SK-N-SH treated with all-trans-retinoic acid at 6 μM for 48 hours (cell line): ENCODE data around the gene PBX4.
A peak's percentile ranks its signal among the peaks of the same experiment; 100 is the strongest.

Source experiments
- ATAC-seq: fragments of 200-7000 bp; cut with Tn5 transposase; 3 replicates; pipeline ENCODE4 v1.9.1; 2020; ENCODE audit warnings: mild to moderate bottlenecking, moderate library complexity
- ARNTL ChIP-seq: fragments of 450-650 bp; formaldehyde crosslinking; IDR thresholded peaks from 2 replicates; pipeline ENCODE4 v1.5.0; 2020; ENCODE audit warnings: low read depth, mild to moderate bottlenecking, moderate library complexity, borderline replicate concordance
- BACH2 ChIP-seq: fragments of 250-450 bp; sonication (Bioruptor Pico); IDR thresholded peaks from 2 replicates; pipeline ENCODE4 v1.9.0; 2021; ENCODE audit warnings: mild to moderate bottlenecking, borderline replicate concordance
- CSDC2 ChIP-seq: fragments of 250-450 bp; sonication (Bioruptor Pico); IDR thresholded peaks from 2 replicates; pipeline ENCODE4 v1.5.0; 2020; ENCODE audit warnings: mild to moderate bottlenecking, moderate library complexity
- CSRNP3 ChIP-seq: fragments of 250-450 bp; sonication (Bioruptor Pico); IDR thresholded peaks from 2 replicates; pipeline ENCODE4 v1.5.1; 2021; ENCODE audit warnings: mild to moderate bottlenecking, moderate library complexity
- ESRRG ChIP-seq: fragments of 250-450 bp; sonication (Bioruptor Pico); IDR thresholded peaks from 2 replicates; pipeline ENCODE4 v1.6.1; 2021; ENCODE audit warnings: mild to moderate bottlenecking
- GLIS3 ChIP-seq: fragments of 250-450 bp; sonication (Bioruptor Pico); IDR thresholded peaks from 2 replicates; pipeline ENCODE4 v1.5.0; 2020; ENCODE audit warnings: mild to moderate bottlenecking, moderate library complexity
- ISL1 ChIP-seq: fragments of 250-450 bp; sonication (Bioruptor Pico); IDR thresholded peaks from 2 replicates; pipeline ENCODE4 v2.1.2; 2022; ENCODE audit warnings: mild to moderate bottlenecking, moderate library complexity
- OSR1 ChIP-seq: fragments of 250-450 bp; sonication (Bioruptor Pico); IDR thresholded peaks from 2 replicates; pipeline ENCODE4 v1.8.0; 2022; ENCODE audit warnings: moderate library complexity, mild to moderate bottlenecking, inconsistent platforms
- PATZ1 ChIP-seq: fragments of 250-450 bp; sonication (Bioruptor Pico); IDR thresholded peaks from 2 replicates; pipeline ENCODE4 v1.8.0; 2020; ENCODE audit warnings: mild to moderate bottlenecking, moderate library complexity, borderline replicate concordance
- POU6F1 ChIP-seq: fragments of 250-450 bp; sonication (Bioruptor Pico); IDR thresholded peaks from 2 replicates; pipeline ENCODE4 v1.8.0; 2021; ENCODE audit warnings: low read depth, mild to moderate bottlenecking, moderate library complexity, borderline replicate concordance
- RARB ChIP-seq: fragments of 250-450 bp; sonication (Bioruptor Pico); IDR thresholded peaks from 2 replicates; pipeline ENCODE4 v1.8.0; 2021; ENCODE audit warnings: mild to moderate bottlenecking, moderate library complexity
- SNAI2 ChIP-seq: fragments of 250-450 bp; sonication (Bioruptor Pico); IDR thresholded peaks from 2 replicates; pipeline ENCODE4 v1.5.0; 2020; ENCODE audit warnings: mild to moderate bottlenecking, moderate library complexity
- TCF4 ChIP-seq: fragments of 250-450 bp; sonication (Bioruptor Pico); IDR thresholded peaks from 2 replicates; pipeline ENCODE4 v1.8.0; 2021; ENCODE audit warnings: mild to moderate bottlenecking, moderate library complexity, borderline replicate concordance
- TOX ChIP-seq: fragments of 250-450 bp; sonication (Bioruptor Pico); IDR thresholded peaks from 2 replicates; pipeline ENCODE4 v1.8.0; 2021; ENCODE audit warnings: mild to moderate bottlenecking, moderate library complexity, borderline replicate concordance
- TSHZ2 ChIP-seq: fragments of 250-450 bp; sonication (Bioruptor Pico); IDR thresholded peaks from 2 replicates; pipeline ENCODE4 v1.5.0; 2020; ENCODE audit warnings: mild to moderate bottlenecking, moderate library complexity
- ZC3H10 ChIP-seq: fragments of 250-450 bp; sonication (Bioruptor Pico); IDR thresholded peaks from 2 replicates; pipeline ENCODE4 v1.5.1; 2021; ENCODE audit warnings: mild to moderate bottlenecking, moderate library complexity
- ZFP3 ChIP-seq: fragments of 250-450 bp; sonication (Bioruptor Pico); IDR thresholded peaks from 2 replicates; pipeline ENCODE4 v1.5.0; 2020; ENCODE audit warnings: mild to moderate bottlenecking, moderate library complexity
- ZNF565 ChIP-seq: fragments of 450-650 bp; formaldehyde crosslinking; conservative IDR thresholded peaks from 2 replicates; pipeline ENCODE4 v1.5.0; 2020; ENCODE audit warnings: low read depth, mild to moderate bottlenecking, moderate library complexity
- ZNF70 ChIP-seq: fragments of 450-650 bp; formaldehyde crosslinking; IDR thresholded peaks from 2 replicates; pipeline ENCODE4 v1.5.0; 2020; ENCODE audit warnings: mild to moderate bottlenecking, moderate library complexity
- ZNF8 ChIP-seq: fragments of 450-650 bp; formaldehyde crosslinking; IDR thresholded peaks from 2 replicates; pipeline ENCODE4 v1.5.0; 2020; ENCODE audit warnings: mild to moderate bottlenecking, moderate library complexity

PBX4 gene

GRCh38 chr19:19645233-19645870 is 26.9 kb upstream of the PBX4 start:
- ATAC-seq = no peak
- TF ChIP-seq GLIS3 = no peak
- TF ChIP-seq ZNF565 = no peak
- no peak for TF ChIP-seq ZNF8 (CRISPR knock-in tag)
- no peak for TF ChIP-seq ESRRG
- TF ChIP-seq SNAI2 (CRISPR knock-in tag) = no peak
- no peak for TF ChIP-seq RARB
- no peak for TF ChIP-seq CSDC2 (CRISPR knock-in tag)
- TF ChIP-seq ISL1 (CRISPR knock-in tag) = no peak
- no peak for TF ChIP-seq TOX

- TF ChIP-seq BACH2 (CRISPR knock-in tag) = no peak
- no peak for TF ChIP-seq ARNTL (CRISPR knock-in tag)
- no peak for TF ChIP-seq ZFP3 (CRISPR knock-in tag)
- TF ChIP-seq OSR1 (CRISPR knock-in tag) = no peak
- TF ChIP-seq CSDC2 (CRISPR knock-in tag) = no peak
- TF ChIP-seq TCF4 (CRISPR knock-in tag) = no peak
- no peak for TF ChIP-seq ESRRG
- no peak for TF ChIP-seq ZNF70 (CRISPR knock-in tag)
- no peak for TF ChIP-seq GLIS3
- TF ChIP-seq TSHZ2 (CRISPR knock-in tag) = no peak
- TF ChIP-seq ZC3H10 = no peak
- no peak for TF ChIP-seq ZNF8 (CRISPR knock-in tag)
- no peak for TF ChIP-seq RARB
- no peak for TF ChIP-seq TOX
- no peak for TF ChIP-seq POU6F1 (CRISPR knock-in tag)
- TF ChIP-seq PATZ1 (CRISPR knock-in tag) = no peak
- TF ChIP-seq ISL1 (CRISPR knock-in tag) = no peak
- no peak for ATAC-seq
These were observed 25.5 kb upstream of the PBX4 start for GRCh38 chr19:19644054-19644388.

- ATAC-seq = peak; percentile 84
- TF ChIP-seq ZFP3 (CRISPR knock-in tag) (no peak), GLIS3 (no peak), CSDC2 (CRISPR knock-in tag) (no peak), TSHZ2 (CRISPR knock-in tag) (no peak), CSRNP3 (CRISPR knock-in tag) (0 out of 2 replicates have a peak, but pooled peaks have one; percentile 33), ZC3H10 (no peak)
- TF ChIP-seq, all 23 proteins: peak for 1
These were observed 24.9 kb upstream of the PBX4 start, which contains the start of gene GMIP for GRCh38 chr19:19643158-19644053. GMIP (minus strand) TSS chr19:19643657; CDS start chr19:19643529, 128 bp downstream.
